ENCODE measurements around the gene ECD.
"Not testable (repeated sequence)": the region's sequence is repeated elsewhere in the genome, so short reads cannot be mapped to it uniquely, and the experiment has no call there.

Gene ECD

GRCh38 chr10:73156054-73156453, 11.8 kb downstream of the ECD start:
- Histone ChIP-seq H3K27ac (ENCODE audit: low read length) (no peak overlapping the region), H3K9me3 (ENCODE audit: insufficient read depth, low read depth, low read length) (no peaks in the 10 kb centered on the region), H3K4me3 (ENCODE audit: low read length) (no peak overlapping the region)

GRCh38 chr10:73152009-73152408, 15.8 kb downstream of the ECD start:
- Histone ChIP-seq H3K9me3 (ENCODE audit: insufficient read depth, low read depth, low read length) (no peaks in the 10 kb centered on the region), H3K9ac (ENCODE audit: low read depth, low read length) (no peak overlapping the region), H3K27me3 (ENCODE audit: insufficient read depth, low read length) (no peaks in the 10 kb centered on the region), H3K4me3 (ENCODE audit: low read length) (no peak overlapping the region), H3K27ac (ENCODE audit: low read length) (no peak overlapping the region), H3K4me1 (ENCODE audit: insufficient read depth, low read length) (no peaks in the 10 kb centered on the region), H3K36me3 (ENCODE audit: insufficient read depth, low read depth, low read length) (peaks cover 76% of the 10 kb centered on the region)

More at GRCh38 chr10:73156054-73156453, 11.8 kb downstream of the ECD start:
- Histone ChIP-seq H3K9ac (ENCODE audit: low read depth, low read length) (no peak overlapping the region), H3K27me3 (ENCODE audit: insufficient read depth, low read length) (no peaks in the 10 kb centered on the region), H3K4me1 (ENCODE audit: insufficient read depth, low read length) (no peaks in the 10 kb centered on the region), H3K36me3 (ENCODE audit: insufficient read depth, low read depth, low read length) (peaks cover 60% of the 10 kb centered on the region)

- not testable (repeated sequence) for H3K27ac ChIP-seq (ENCODE audit: low read length); H3K9me3 ChIP-seq (ENCODE audit: insufficient read depth, low read depth, low read length); H3K4me1 ChIP-seq (ENCODE audit: insufficient read depth, low read length); H3K4me3 ChIP-seq (ENCODE audit: low read length); H3K9ac ChIP-seq (ENCODE audit: low read depth, low read length); H3K27me3 ChIP-seq (ENCODE audit: insufficient read depth, low read length)
- peaks cover 76% of the 10 kb centered on the region for H3K36me3 ChIP-seq (ENCODE audit: insufficient read depth, low read depth, low read length)
Observed at GRCh38 chr10:73150633-73151413, 17.0 kb downstream of the ECD start.

- Histone ChIP-seq H3K9ac (ENCODE audit: low read depth, low read length) (no peak overlapping the region), H3K27ac (ENCODE audit: low read length) (no peak overlapping the region), H3K27me3 (ENCODE audit: insufficient read depth, low read length) (no peaks in the 10 kb centered on the region), H3K36me3 (ENCODE audit: insufficient read depth, low read depth, low read length) (peaks cover 79% of the 10 kb centered on the region), H3K4me1 (ENCODE audit: insufficient read depth, low read length) (no peaks in the 10 kb centered on the region), H3K9me3 (ENCODE audit: insufficient read depth, low read depth, low read length) (no peaks in the 10 kb centered on the region), H3K4me3 (ENCODE audit: low read length) (no peak overlapping the region)
Observed at GRCh38 chr10:73141603-73142002, 26.2 kb downstream of the ECD start.

- H3K4me1 ChIP-seq (ENCODE audit: insufficient read depth, low read length) = no peaks in the 10 kb centered on the region
- peaks cover 79% of the 10 kb centered on the region for H3K36me3 ChIP-seq (ENCODE audit: insufficient read depth, low read depth, low read length)
- H3K27me3 ChIP-seq (ENCODE audit: insufficient read depth, low read length) = no peaks in the 10 kb centered on the region
- no peak overlapping the region for H3K27ac ChIP-seq (ENCODE audit: low read length)
- H3K4me3 ChIP-seq (ENCODE audit: low read length) = no peak overlapping the region
- no peak overlapping the region for H3K9ac ChIP-seq (ENCODE audit: low read depth, low read length)
- no peaks in the 10 kb centered on the region for H3K9me3 ChIP-seq (ENCODE audit: insufficient read depth, low read depth, low read length)
Observed at GRCh38 chr10:73139251-73139650, 28.6 kb downstream of the ECD start.

GRCh38 chr10:73136627-73137026, 31.2 kb downstream of the ECD start:
- H3K9me3 ChIP-seq (ENCODE audit: insufficient read depth, low read depth, low read length) = no peaks in the 10 kb centered on the region
- no peak overlapping the region for H3K9ac ChIP-seq (ENCODE audit: low read depth, low read length)
- H3K36me3 ChIP-seq (ENCODE audit: insufficient read depth, low read depth, low read length) = peaks cover 81% of the 10 kb centered on the region

GRCh38 chr10:73134727-73135126, 33.1 kb downstream of the ECD start:
- Histone ChIP-seq H3K4me3 (ENCODE audit: low read length) (no peak overlapping the region), H3K27me3 (ENCODE audit: insufficient read depth, low read length) (no peaks in the 10 kb centered on the region), H3K27ac (ENCODE audit: low read length) (no peak overlapping the region), H3K9me3 (ENCODE audit: insufficient read depth, low read depth, low read length) (no peaks in the 10 kb centered on the region), H3K4me1 (ENCODE audit: insufficient read depth, low read length) (no peaks in the 10 kb centered on the region), H3K36me3 (ENCODE audit: insufficient read depth, low read depth, low read length) (peaks cover 84% of the 10 kb centered on the region), H3K9ac (ENCODE audit: low read depth, low read length) (no peak overlapping the region)

More at GRCh38 chr10:73136627-73137026, 31.2 kb downstream of the ECD start:
- Histone ChIP-seq H3K27me3 (ENCODE audit: insufficient read depth, low read length) (no peaks in the 10 kb centered on the region), H3K4me3 (ENCODE audit: low read length) (no peak overlapping the region), H3K27ac (ENCODE audit: low read length) (no peak overlapping the region), H3K4me1 (ENCODE audit: insufficient read depth, low read length) (no peaks in the 10 kb centered on the region)

- Histone ChIP-seq H3K27ac (ENCODE audit: low read length) (no peak overlapping the region), H3K4me1 (ENCODE audit: insufficient read depth, low read length) (no peaks in the 10 kb centered on the region), H3K27me3 (ENCODE audit: insufficient read depth, low read length) (no peaks in the 10 kb centered on the region), H3K9me3 (ENCODE audit: insufficient read depth, low read depth, low read length) (no peaks in the 10 kb centered on the region), H3K4me3 (ENCODE audit: low read length) (no peak overlapping the region), H3K36me3 (ENCODE audit: insufficient read depth, low read depth, low read length) (peaks cover 69% of the 10 kb centered on the region), H3K9ac (ENCODE audit: low read depth, low read length) (no peak overlapping the region)
Observed at GRCh38 chr10:73131913-73132686, 35.7 kb downstream of the ECD start.

GRCh38 chr10:73131301-73131700, 36.5 kb downstream of the ECD start:
- H3K9ac ChIP-seq (ENCODE audit: low read depth, low read length) = no peak overlapping the region
- no peaks in the 10 kb centered on the region for H3K9me3 ChIP-seq (ENCODE audit: insufficient read depth, low read depth, low read length)
- peaks cover 69% of the 10 kb centered on the region for H3K36me3 ChIP-seq (ENCODE audit: insufficient read depth, low read depth, low read length)
- H3K27me3 ChIP-seq (ENCODE audit: insufficient read depth, low read length) = no peaks in the 10 kb centered on the region
- no peak overlapping the region for H3K4me3 ChIP-seq (ENCODE audit: low read length)
- no peaks in the 10 kb centered on the region for H3K4me1 ChIP-seq (ENCODE audit: insufficient read depth, low read length)
- no peak overlapping the region for H3K27ac ChIP-seq (ENCODE audit: low read length)

GRCh38 chr10:73126343-73126742, 41.5 kb downstream of the ECD start:
- no peaks in the 10 kb centered on the region for H3K9me3 ChIP-seq (ENCODE audit: insufficient read depth, low read depth, low read length)
- no peak overlapping the region; the same call in 1 of the 2 replicates for H3K9ac ChIP-seq (ENCODE audit: low read depth, low read length)
- H3K4me3 ChIP-seq (ENCODE audit: low read length) = no peak overlapping the region
- no peaks in the 10 kb centered on the region for H3K27me3 ChIP-seq (ENCODE audit: insufficient read depth, low read length)
- no peaks in the 10 kb centered on the region for H3K4me1 ChIP-seq (ENCODE audit: insufficient read depth, low read length)
- peaks cover 38% of the 10 kb centered on the region for H3K36me3 ChIP-seq (ENCODE audit: insufficient read depth, low read depth, low read length)
- no peak overlapping the region for H3K27ac ChIP-seq (ENCODE audit: low read length)

- Histone ChIP-seq H3K4me1 (ENCODE audit: insufficient read depth, low read length) (peaks cover 5% of the 10 kb centered on the region; the same call in 1 of the 2 replicates), H3K27me3 (ENCODE audit: insufficient read depth, low read length) (no peaks in the 10 kb centered on the region), H3K4me3 (ENCODE audit: low read length) (no peak overlapping the region), H3K36me3 (ENCODE audit: insufficient read depth, low read depth, low read length) (peaks cover 9% of the 10 kb centered on the region), H3K9me3 (ENCODE audit: insufficient read depth, low read depth, low read length) (no peaks in the 10 kb centered on the region), H3K27ac (ENCODE audit: low read length) (no peak overlapping the region), H3K9ac (ENCODE audit: low read depth, low read length) (no peak overlapping the region)
Observed at GRCh38 chr10:73119952-73120351, 47.9 kb downstream of the ECD start.

- Histone ChIP-seq H3K36me3 (ENCODE audit: insufficient read depth, low read depth, low read length) (peaks cover 7% of the 10 kb centered on the region), H3K4me3 (ENCODE audit: low read length) (no peak overlapping the region), H3K4me1 (ENCODE audit: insufficient read depth, low read length) (peaks cover 5% of the 10 kb centered on the region; the same call in 1 of the 2 replicates), H3K27me3 (ENCODE audit: insufficient read depth, low read length) (no peaks in the 10 kb centered on the region), H3K27ac (ENCODE audit: low read length) (no peak overlapping the region), H3K9me3 (ENCODE audit: insufficient read depth, low read depth, low read length) (no peaks in the 10 kb centered on the region), H3K9ac (ENCODE audit: low read depth, low read length) (no peak overlapping the region)
Observed at GRCh38 chr10:73119457-73119856, 48.4 kb downstream of the ECD start.

All from iPS-20b (cell line).